Measurements from ENCODE around the gene FYB1.

Gene FYB1

DNA sequence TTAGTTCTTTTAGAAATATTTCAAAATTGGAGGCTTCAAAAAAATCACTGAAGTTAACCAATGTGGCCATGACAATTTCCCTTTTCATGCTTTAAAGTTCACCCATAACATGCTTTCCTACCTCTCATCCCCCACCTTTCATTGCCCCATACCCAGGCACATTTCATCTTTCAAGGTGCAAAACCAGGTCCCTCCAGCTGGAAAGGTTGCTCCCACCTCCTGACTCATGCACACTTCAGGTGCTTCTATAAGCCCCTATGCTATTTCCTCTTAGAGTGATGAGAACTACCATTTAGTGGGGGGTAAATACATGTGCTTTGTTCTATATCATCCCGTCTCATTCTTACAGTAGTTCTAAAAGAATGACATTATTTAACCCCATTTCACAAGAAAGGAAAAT is 15.4 kb downstream of the FYB1 start:
- no peak for DNase-seq (ENCODE audit: low read depth, low spot score)

DNA sequence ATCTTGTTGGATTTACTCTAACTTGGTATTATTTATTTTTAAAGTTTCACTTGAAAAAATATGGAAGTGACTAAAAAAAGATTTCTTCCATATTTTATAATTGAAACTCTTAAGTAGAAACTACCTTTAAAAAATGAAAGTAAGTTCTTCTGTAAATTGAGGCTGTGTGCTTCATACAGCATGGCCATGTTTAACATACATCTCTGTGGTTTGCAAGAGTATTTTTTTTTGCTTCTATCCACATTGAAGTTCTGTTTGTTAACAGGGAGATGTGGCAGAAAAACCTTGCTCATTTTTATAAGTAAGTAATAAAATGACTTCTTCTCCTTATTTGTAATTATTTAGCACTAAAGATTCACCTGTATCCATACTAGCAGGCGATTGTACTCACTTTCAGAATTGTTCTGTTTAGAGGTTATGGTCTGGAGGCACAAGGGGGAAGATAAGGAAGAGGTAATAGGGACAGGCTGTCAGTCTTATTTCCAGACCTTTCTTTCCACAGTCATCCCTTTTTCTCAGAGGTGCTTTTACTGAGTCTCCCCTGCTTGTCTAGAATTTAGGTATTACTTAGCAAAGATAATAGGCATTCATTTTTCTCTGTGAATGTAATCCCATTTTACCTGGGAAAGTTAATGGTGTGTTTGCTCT is 16.0 kb downstream of the FYB1 start:
- no peak for DNase-seq (ENCODE audit: low read depth, low spot score)

DNA sequence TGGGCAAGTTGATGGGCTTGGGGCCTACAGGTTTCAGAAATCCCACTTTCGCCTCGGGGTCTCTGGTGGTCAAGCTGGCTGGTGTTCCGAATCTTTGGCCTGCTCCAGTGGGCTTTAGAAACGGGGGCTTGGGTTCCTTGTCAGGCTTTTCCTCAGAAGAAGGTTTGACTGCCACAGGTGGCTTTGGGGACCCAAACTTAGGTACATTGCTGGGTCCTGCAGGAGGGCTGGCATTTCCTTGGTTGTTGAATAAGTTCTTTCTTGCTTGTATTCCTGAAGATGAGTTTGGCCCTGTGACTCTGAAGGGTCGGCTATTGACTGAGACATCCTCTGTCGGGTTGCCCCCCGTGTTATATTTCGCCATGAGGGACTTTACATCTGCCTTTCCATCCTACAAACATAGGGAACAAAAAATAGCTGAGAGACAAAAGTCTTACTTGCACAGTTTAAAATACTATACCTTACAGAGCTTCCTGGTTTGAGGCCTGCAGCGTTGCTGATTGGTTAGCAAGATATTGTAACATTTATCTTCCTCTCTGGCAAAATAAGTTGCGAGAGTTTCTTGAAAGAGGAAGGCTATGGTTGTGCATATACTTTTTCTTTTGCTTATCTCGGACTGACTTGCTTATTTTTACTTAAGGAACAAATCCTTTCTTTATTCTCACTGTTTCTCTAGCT is 16.6 kb downstream of the FYB1 start:
- DNase-seq (ENCODE audit: low read depth, low spot score): no peak

DNA sequence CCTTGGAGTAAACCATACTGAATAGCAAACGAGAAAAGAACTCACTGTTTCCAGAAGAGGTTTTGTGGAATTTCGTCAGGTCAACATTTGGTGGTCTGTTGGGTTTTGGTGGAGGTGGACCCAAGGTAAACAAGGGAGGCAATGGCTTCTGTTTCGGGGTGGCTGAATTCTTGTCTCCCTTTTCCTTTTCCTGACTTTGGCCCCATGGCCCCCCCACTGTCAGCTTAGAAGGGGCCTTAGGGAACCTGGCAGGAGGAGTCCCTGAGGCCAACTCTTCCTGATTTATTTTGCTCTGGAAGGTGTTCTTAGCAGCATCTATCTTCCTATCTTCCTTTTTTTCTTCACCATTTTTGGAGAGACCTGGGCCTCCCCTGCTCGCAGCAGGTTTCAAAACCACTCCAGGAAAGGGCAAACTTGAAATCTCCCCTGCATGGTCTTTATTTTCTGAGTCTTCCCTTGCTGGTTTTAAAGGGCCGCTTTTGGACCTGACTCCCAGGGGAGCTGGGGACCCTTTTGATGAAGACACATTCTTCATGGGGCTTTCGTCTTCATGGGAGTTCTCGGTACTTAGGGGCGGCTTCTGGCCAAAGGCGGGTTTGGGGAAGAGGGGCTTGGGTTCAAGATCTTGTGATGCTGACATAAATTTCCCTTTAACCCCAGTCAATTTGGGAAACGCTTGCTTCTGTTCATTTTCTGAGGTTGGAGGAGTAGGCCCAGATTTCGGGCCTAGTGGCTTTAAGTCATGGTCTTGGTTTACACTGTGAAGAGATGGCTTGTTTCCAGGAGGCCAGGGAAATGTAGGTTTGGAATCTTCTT is 17.4 kb downstream of the FYB1 start:
- DNase-seq (ENCODE audit: low read depth, low spot score): no peak

DNA sequence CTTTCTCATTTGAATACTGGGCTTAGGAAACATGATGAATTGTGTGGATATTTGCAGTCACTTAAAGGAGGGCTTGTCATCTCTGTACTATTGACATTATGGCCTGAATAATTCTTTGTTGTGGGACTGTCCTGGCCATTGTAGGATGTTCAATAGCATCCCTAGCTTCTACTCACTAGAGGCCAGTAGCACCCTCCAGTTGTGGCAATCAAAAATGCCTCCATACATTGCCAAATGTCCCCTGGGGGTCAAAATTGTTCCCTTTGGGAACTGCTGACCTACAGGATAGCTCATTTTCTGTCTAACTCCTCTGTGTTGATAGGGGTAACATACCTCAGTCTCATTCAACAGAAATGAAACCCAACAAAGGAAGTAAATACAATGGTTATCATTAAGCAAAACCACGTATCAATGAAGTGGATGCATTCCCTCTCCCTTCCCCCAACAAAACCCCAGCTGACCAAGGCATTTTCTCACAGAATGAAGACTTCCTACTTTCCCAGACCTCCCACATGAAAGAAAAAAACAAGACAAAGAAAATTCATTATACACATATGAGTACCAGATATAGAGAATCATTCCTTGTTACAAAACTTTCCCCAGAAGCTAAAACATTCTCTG is 18.1 kb downstream of the FYB1 start:
- DNase-seq (ENCODE audit: low read depth, low spot score): no peak

DNA sequence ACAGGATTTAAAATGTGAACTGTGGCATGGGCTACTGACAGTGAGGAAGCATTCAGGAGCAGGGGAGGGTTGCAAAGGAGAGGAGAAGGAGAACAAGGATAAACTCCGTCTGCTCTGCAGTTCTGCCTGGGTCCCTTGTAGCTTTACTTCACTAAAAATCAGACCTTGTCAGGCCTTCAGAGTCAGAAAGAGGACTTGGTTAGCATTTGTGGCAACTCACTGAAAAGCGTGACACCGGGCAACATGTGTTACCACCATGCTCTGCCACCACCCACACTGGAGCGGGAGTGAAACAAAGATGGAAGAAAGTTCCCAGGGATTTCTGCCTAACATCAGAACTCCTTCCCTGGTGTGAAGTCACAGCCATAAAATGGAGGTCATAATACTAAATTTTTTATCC is 19.3 kb downstream of the FYB1 start:
- DNase-seq (ENCODE audit: low read depth, low spot score): no peak

DNA sequence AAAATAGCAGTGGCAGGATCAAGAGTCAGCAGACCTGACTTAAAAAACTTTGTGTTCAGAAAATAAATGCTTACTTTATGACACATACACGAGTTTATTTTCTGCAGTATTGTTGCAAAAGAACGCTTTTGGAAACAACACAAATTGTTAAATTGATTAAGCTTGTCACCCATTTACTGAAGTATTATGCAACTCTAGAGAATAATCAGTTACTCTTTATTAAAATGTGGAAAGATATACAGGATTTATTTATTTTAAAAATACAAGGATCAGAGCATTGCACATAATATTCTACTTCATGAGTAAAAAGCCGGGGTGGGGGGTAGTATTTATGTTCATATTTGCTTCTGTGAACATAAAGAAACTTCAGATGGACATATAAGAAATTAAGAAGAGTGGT is 20.0 kb downstream of the FYB1 start:
- DNase-seq (ENCODE audit: low read depth, low spot score): no peak

DNA sequence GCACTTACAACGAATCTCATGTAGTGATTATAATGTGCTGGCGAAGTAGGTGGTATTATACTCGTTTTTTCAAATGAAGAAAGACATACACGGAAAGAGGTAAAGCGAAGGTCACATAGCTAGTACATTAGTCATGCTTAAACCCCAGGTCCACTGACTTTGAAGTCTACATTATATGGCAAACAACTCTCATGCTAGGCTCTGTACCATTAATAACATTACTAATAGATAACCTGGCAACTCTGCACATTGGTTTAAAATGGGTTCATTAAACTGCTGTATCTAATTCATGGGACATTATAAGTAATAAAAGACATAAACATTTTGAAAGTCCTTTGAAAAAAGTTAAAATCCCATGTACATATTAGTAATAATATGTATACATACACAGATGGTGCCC is 21.2 kb downstream of the FYB1 start:
- no peak for DNase-seq (ENCODE audit: low read depth, low spot score)

DNA sequence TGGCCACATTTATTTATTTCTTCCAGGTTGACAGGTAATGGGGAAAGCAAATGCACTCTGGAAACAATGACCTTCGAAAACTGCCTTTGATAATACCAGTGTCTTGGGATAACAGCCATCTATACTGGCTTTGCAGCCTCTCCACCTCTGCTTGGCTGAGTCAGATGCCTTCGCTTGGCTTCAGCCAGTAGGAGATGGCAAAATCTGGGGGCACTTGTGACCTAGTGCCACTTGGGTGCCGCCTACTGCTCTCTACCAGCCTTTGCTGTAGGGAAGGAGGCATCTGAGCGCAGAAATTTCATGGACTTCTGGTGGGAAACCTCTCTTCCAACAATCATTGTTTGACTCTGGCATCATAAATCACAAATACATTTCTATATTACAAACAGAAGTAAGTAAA is 21.8 kb downstream of the FYB1 start:
- no peak for DNase-seq (ENCODE audit: low read depth, low spot score)

DNA sequence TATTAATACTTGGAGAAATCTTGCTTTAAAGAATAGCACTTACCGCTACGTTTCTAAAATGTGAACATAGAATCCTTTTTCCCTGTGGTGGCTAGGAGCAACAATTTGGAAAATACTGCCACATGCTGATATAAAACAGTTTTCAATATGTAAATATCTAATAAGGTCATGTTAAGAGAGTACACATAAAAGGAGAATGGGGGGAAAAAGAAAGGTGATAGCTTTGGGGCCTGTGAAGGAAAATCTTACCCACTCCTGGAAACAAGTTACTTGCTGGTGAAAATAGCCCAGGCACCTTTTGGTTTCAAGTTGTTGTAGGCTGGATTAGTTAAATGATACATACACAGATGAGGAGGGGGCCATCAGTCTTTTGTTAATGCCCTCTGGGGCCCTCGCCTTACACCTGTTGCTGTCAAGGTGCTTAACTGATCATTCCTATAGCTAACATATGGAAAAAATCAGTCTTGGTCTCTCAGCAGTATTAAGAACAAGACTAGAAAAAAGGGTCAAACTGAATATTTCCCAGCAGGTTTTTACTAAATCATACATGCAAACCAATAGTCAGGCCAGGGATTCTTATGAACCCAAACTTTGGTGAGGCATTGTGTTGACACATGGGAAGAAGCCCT is 24.1 kb downstream of the FYB1 start:
- no peak for DNase-seq (ENCODE audit: low read depth, low spot score)

DNA sequence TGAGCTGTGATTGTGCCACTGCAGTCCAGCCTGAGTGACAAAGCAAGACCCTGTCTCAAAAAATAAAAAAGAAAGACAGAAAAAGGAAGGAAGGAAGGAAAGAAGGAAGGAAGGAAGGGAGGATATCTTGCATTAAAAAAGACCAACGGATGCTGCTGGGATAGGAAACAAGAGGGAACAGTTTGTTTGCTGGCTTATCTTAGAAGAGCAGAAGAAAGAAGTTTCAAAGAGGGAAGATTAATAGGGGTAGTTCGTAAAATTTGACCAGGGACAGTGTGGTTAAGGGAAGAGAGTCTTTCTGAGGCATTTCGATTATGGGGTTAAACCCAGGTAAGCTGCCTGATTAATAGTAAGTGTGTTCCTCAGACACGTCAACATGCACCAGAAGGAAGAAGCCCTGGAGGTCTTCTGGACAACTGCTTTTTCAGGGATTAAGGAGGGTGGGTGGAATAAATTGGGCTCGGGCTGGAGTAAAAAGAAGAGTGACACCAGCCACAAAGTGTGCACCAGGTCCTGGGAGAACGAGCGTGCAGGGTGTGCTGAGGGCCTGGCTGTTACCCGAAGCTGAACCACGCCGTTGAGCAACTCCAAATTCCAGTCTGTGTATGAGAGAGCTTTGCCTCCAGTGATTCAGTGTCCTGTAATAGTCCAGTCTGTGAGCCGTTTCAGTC is 24.8 kb downstream of the FYB1 start:
- DNase-seq (ENCODE audit: low read depth, low spot score): no peak

DNA sequence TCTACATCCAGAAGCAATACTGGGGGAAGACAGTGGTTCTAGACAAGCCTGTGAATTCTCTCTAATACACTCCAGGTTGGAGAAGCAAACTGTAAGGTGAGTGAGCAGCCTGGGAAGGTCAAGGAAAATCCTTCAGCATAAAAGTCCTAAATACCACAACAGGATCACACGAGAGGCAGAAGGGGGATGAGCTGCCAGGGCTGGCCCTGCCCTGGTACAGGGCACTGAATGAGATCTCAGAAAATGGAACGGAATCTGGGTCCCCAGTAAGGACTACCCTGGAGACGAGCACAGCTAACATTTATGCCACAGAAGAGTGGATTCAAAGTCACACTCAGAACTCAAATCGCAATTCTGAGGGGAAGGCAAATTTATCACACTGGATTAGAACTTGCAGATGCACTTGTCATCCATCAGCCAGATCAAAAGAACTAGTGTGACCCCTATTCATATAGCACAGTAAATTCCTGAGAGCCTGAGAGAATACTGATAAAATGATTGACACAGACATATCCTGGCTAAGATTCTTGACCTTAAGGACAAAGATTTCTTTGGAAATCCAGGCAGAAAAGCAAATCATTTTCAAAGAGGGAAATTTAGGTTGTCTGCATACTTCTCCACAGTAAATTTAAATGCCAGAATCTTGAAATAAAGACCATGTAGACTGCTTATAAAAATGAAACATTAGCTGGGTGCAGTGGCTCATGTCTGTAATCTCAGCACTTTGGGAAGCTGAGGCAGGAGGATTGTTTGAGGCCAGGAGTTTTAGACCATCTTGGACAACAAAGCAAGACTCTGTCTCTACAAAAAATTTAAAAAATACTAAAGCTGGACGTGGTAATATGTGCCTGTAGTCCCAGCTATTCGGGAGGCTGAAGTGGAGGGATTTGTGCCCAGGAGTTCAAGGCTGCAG is 25.6 kb downstream of the FYB1 start:
- DNase-seq (ENCODE audit: low read depth, low spot score): no peak

DNA sequence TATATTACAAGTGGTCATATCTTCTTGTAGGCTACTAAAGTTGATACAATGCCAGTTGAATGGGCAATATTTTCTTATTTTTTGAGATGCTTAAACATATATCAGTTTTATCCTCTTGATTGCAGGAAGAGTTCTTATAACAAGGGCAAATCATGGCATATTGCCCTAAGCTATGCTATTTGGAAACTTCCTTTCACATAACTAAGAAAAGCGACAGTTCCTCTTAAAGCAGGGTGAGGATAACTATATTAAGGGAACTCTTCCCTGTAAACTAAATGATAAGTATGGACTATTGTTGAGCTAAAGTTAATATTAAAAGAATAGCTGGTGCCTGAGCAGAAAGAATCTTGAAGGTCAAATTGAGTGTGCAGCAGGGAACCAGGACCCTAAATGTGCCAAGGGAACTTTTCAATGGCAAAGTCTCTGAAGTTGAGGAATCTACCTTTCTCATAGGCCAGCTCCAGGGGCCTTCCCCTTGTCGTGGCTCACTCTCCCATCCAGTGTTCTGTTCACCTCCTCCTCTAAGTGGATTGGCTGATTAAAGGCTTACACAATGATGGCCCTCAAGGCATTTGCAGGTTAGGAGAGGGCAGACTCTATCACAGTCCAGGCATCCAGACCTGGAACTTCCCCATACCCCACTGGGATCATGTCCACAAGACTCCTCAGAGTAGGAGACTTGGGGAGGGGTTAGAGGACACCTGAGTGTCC is 26.8 kb downstream of the FYB1 start:
- no peak for DNase-seq (ENCODE audit: low read depth, low spot score)

DNA sequence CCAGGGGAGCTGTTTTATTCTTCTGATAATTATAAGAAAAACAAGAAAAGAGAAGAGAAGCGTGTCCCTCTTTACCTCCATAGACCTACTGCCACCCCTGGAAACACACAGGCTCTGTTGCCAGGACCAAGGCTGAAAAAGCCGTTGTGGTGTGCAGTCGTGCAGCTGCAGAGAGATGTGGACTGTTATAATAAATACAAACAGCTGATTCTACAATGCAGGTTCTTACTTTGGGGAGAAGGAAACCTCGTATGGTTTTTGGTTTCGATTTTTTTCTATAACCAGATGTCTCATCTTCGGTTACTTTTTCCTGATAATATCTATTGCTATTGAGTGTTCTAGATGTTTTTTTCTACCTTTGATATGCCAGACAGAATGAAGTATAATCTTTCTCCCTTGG is 28.1 kb downstream of the FYB1 start:
- DNase-seq (ENCODE audit: low read depth, low spot score): no peak

DNA sequence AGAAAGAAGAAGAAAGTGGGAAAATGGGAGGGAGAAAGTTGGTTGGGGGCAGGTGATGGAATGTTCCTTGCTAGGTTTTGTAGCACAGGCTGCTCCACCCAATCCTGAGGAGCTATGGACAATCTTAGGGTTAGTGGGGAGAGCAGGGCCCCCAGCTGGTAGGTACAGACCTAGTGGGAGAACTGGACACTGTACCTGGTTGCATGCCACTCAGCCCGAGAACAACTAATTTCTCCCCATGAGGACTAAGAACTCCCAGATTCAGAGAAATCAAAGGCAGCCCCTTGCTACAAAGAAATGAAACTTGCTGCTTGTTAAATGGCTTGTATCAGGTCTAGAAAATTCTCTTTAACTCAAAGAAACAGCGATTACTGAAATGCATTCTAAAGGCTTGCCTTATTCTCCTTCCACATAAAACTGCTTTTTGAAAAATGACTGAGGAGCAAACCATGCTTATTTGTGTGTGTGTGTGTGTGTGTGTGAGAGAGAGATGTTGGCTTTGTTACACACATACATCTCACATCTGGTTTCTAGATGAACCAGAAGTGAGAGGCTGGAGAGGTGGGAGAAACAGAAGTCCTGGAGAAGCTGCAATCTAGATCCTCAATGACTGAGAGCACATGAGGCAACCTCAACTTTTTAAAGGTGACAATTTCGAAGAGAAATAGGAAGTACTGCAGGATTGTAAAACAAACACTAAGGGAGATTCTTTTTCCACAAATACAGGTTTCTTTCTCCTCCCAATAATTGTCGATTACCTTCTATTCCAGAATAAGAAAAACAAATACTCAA is 28.9 kb downstream of the FYB1 start:
- no peak for DNase-seq (ENCODE audit: low read depth, low spot score)

DNA sequence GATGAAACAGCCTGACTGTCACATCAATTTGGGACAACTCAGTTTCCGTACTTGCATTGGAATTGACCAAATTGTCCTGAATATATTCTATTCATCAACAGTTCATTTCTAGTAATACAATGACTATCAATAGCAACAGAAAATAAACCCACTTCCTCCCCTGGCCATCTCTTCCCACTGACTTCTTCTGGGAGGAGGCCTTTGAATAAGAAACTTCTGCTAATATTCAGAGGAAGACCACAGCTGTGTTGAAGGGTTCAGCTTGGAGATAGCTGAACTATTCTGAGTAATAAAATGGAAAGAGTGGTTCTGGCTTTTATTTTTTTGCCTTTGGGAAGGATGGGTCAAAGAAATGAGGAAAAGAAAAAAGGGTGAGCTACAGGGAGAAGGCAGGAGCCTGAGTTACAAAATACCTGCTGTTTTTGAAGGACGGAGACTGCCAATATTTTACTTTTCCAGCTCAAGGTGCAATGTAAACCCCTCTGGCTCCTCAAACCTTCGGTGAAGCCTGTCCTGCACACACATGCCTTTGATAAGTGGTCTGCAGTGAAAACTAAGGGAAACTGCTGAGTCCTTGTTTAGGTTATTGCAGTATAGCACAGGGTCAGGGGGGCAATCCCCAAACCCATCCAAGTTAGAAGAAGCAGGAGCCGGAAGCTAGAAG is 29.9 kb downstream of the FYB1 start:
- DNase-seq (ENCODE audit: low read depth, low spot score): no peak

DNA sequence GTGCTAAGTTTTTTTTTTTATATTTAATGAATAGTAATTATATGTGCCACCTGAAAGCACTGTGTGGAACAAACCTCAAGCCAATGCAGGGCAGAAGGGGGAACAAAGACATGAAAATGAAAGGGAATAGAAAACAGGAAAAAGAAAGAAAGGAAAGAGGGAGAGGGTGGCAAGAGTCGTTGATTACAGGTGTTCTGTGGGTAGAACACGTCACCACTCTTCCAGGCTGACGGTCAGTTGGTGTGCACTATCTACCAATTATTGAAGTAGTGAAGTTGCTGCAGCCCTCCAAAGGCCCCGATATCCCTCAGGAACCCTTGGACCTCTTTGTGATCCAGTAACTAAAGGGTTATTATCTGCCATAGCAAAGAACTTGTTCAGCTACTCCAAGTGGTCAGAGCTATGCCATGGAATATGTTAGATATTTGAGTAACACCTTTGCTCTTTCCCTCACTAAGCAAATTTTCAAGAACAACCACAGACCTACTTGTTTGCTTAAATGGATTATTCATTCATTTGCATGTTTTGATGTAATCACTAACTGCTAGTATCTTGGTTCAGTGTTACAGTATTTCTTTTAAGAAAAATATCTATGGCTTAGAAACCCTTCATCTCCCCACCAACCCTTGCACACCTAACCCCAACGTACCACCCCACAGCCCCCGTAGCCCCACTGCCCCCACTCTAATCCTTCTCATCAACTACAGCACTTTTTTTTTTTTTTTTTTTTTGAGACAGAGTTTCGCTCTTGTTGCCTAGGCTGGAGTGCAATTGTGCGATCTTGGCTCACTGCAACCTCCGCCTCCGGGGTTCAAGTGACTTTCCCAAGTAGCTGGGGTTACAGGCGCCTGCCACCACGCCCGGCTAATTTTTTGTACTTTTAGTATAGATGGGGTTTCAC is 31.3 kb downstream of the FYB1 start:
- DNase-seq (ENCODE audit: low read depth, low spot score): no peak

All from brain pericyte (primary cell).